ENCODE data around the gene SGMS1. TPM values are rescaled to one million over a fixed set of nuclear protein-coding genes. Genes with fewer than 3 reads are reported as not detected.

The SGMS1 gene
- polyA plus RNA-seq, 1 of the 3 experiments (the other 2 are of a cell fraction): 6.3 TPM

DNA sequence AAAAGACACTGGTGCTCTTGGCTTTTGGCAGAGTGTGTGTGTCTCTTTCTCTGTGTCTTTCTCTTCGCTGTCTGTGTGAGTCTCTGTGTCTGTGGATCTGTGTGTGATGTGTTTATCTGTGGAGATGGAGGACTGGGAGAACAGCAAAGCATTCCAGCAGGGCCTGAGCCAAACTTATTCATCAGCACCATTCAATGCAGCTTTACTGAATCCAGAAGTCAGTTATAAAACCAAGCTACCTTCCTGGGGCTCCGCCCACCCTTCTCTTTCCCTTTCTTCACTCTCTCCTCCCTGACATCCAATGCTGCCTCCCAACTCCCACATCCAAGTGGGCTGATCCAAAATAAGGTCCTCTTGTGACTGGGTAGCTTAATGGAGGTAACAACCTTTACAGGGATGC lies 3.9 kb downstream of the SGMS1 start:
- TF ChIP-seq EP300 (IDR thresholded peaks at IDR 0.05; ENCODE audit: borderline replicate concordance in 1 of 2, low read depth in 1 of 2, low read length in 1 of 2) (no peak), EZH2phosphoT487 (IDR thresholded peaks at IDR 0.05; ENCODE audit: borderline replicate concordance, low read depth) (no peak), RFX5 (IDR thresholded peaks at IDR 0.05; ENCODE audit: low read length) (no peak), POLR2AphosphoS5 (IDR thresholded peaks at IDR 0.05; ENCODE audit: low read depth, low read length) (no peak), MXI1 (IDR thresholded peaks at IDR 0.05; ENCODE audit: low read depth, low read length) (no peak), TCF12 (IDR thresholded peaks at IDR 0.05) (no peak), CHD2 (IDR thresholded peaks at IDR 0.05; ENCODE audit: low read length, partially characterized antibody) (no peak), NRF1 (IDR thresholded peaks at IDR 0.05; ENCODE audit: low read depth, low read length) (no peak), USF1 (IDR thresholded peaks at IDR 0.05; ENCODE audit: borderline replicate concordance, low read depth) (no peak), FOSL2 (IDR thresholded peaks at IDR 0.05; ENCODE audit: borderline replicate concordance, low read depth) (no peak), ELF1 (IDR thresholded peaks at IDR 0.05) (no peak)
- TF ChIP-seq, protein P1, sequence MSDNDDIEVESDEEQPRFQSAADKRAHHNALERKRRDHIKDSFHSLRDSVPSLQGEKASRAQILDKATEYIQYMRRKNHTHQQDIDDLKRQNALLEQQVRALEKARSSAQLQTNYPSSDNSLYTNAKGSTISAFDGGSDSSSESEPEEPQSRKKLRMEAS (IDR thresholded peaks at IDR 0.05; ENCODE audit: low read depth): no peak
- TF ChIP-seq, protein P2, sequence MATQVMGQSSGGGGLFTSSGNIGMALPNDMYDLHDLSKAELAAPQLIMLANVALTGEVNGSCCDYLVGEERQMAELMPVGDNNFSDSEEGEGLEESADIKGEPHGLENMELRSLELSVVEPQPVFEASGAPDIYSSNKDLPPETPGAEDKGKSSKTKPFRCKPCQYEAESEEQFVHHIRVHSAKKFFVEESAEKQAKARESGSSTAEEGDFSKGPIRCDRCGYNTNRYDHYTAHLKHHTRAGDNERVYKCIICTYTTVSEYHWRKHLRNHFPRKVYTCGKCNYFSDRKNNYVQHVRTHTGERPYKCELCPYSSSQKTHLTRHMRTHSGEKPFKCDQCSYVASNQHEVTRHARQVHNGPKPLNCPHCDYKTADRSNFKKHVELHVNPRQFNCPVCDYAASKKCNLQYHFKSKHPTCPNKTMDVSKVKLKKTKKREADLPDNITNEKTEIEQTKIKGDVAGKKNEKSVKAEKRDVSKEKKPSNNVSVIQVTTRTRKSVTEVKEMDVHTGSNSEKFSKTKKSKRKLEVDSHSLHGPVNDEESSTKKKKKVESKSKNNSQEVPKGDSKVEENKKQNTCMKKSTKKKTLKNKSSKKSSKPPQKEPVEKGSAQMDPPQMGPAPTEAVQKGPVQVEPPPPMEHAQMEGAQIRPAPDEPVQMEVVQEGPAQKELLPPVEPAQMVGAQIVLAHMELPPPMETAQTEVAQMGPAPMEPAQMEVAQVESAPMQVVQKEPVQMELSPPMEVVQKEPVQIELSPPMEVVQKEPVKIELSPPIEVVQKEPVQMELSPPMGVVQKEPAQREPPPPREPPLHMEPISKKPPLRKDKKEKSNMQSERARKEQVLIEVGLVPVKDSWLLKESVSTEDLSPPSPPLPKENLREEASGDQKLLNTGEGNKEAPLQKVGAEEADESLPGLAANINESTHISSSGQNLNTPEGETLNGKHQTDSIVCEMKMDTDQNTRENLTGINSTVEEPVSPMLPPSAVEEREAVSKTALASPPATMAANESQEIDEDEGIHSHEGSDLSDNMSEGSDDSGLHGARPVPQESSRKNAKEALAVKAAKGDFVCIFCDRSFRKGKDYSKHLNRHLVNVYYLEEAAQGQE (IDR thresholded peaks at IDR 0.05; ENCODE audit: low read depth, low read length): no peak
- Histone ChIP-seq H3K36me3 (replicated peaks in 1 of 2; ENCODE audit: control insufficient read depth in 1 of 2, insufficient read depth in 2 of 2, low read length in 1 of 2) (no peaks in the 10 kb centered on the region), H3K9me2 (no peaks in the 10 kb centered on the region), H3K27me3 (ENCODE audit: insufficient read depth) (no peaks in the 10 kb centered on the region), H3K27ac (ENCODE audit: low read depth in 2 of 2, low read length in 1 of 2) (no peak overlapping the region), H4K20me1 (ENCODE audit: insufficient read depth) (peaks cover 11% of the 10 kb centered on the region; the same call in 1 of the 2 replicates), H3K79me2 (ENCODE audit: insufficient read depth) (peaks cover 64% of the 10 kb centered on the region), H3K4me3 (ENCODE audit: low read depth in 2 of 2, low read length in 1 of 2) (no peak overlapping the region), H3K9me3 (no peaks in the 10 kb centered on the region), H2AFZ (ENCODE audit: low read depth) (no peak overlapping the region), H3F3A (replicated peaks; ENCODE audit: insufficient read depth) (peaks cover 20% of the 10 kb centered on the region), H3K4me1 (ENCODE audit: control insufficient read depth in 1 of 2, insufficient read depth in 2 of 2, low read depth in 1 of 2, low read length in 1 of 2) (peaks cover 6 to 10% of the 10 kb centered on the region in 2 experiments; a peak in 3 of 4 replicates), H3K9ac (no peak overlapping the region), H3K4me2 (no peak overlapping the region)
- CTCF ChIA-PET: interaction anchor here (3.1 kb wide), 1 partner anchor 252 kb away, joined by 14 read pairs; no protein-coding TSS in a partner anchor
- 100% methylated on average over 2 of the region's 2 CpGs for whole genome bisulfite sequencing (ENCODE audit: low lambda C conversion rate)
- DNase-seq: no peak
- POLR2A ChIA-PET: no interaction called here

DNA sequence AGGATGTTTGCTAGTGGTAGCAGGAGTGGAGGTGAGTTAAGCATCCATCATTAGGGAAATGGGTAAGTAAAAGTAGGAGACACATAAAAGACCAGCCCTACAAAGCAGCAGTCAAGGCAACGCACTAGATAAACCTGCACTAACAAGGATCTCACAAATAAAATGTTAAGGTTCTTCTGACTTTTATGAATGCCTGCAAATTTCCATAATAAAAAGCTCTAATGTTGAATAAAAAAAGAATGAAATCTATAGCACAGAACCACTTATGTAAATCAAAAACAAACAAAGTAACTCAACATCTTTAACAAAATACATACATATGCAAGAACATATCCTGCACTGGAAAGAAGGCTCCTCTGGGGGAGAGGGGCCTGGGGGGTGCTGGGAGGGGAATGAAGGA lies 4.6 kb downstream of the SGMS1 start:
- 100% methylated on average over 1 of the region's 1 CpG for whole genome bisulfite sequencing (ENCODE audit: low lambda C conversion rate)
- H3K79me2 ChIP-seq (ENCODE audit: insufficient read depth): peaks cover 64% of the 10 kb centered on the region
- no peak overlapping the region for H3K9ac ChIP-seq
- H3K9me3 ChIP-seq: no peaks in the 10 kb centered on the region
- H3K4me1 ChIP-seq (ENCODE audit: control insufficient read depth in 1 of 2, insufficient read depth in 2 of 2, low read depth in 1 of 2, low read length in 1 of 2): peaks cover 6 to 16% of the 10 kb centered on the region in 2 experiments; a peak in 3 of 4 replicates
- ChIA-PET CTCF (interaction anchor here (1.2 to 3.1 kb wide), 2 partner anchors 34 to 251 kb away, joined by 3 to 14 read pairs; no protein-coding TSS in a partner anchor), POLR2A (no interaction called here)
- no peaks in the 10 kb centered on the region for H3K36me3 ChIP-seq (replicated peaks in 1 of 2; ENCODE audit: control insufficient read depth in 1 of 2, insufficient read depth in 2 of 2, low read length in 1 of 2)
- TF ChIP-seq, protein P3, sequence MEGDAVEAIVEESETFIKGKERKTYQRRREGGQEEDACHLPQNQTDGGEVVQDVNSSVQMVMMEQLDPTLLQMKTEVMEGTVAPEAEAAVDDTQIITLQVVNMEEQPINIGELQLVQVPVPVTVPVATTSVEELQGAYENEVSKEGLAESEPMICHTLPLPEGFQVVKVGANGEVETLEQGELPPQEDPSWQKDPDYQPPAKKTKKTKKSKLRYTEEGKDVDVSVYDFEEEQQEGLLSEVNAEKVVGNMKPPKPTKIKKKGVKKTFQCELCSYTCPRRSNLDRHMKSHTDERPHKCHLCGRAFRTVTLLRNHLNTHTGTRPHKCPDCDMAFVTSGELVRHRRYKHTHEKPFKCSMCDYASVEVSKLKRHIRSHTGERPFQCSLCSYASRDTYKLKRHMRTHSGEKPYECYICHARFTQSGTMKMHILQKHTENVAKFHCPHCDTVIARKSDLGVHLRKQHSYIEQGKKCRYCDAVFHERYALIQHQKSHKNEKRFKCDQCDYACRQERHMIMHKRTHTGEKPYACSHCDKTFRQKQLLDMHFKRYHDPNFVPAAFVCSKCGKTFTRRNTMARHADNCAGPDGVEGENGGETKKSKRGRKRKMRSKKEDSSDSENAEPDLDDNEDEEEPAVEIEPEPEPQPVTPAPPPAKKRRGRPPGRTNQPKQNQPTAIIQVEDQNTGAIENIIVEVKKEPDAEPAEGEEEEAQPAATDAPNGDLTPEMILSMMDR (IDR thresholded peaks at IDR 0.05): no peak
- TF ChIP-seq TEAD4 (IDR thresholded peaks at IDR 0.05; ENCODE audit: borderline replicate concordance, insufficient read depth): no peak
- TF ChIP-seq FOSL2 (IDR thresholded peaks at IDR 0.05; ENCODE audit: borderline replicate concordance, low read depth): no peak
- no peak overlapping the region for H3K27ac ChIP-seq (ENCODE audit: low read depth in 2 of 2, low read length in 1 of 2)
- H3F3A ChIP-seq (replicated peaks; ENCODE audit: insufficient read depth): peaks cover 18% of the 10 kb centered on the region
- no peak overlapping the region for H3K4me3 ChIP-seq (ENCODE audit: low read depth in 2 of 2, low read length in 1 of 2)
- no peak for DNase-seq
- H4K20me1 ChIP-seq (ENCODE audit: insufficient read depth): peaks cover 11% of the 10 kb centered on the region; the same call in 1 of the 2 replicates
- no peaks in the 10 kb centered on the region for H3K9me2 ChIP-seq
- no peak overlapping the region for H3K4me2 ChIP-seq
- no peaks in the 10 kb centered on the region for H3K27me3 ChIP-seq (ENCODE audit: insufficient read depth)
- H2AFZ ChIP-seq (ENCODE audit: low read depth): no peak overlapping the region
